GM12891 (cell line): ENCODE results near the gene FUT8.

ENCODE experiments used
- POLR2A ChIP-seq: IDR thresholded peaks from 2 replicates; pipeline ENCODE4 v1.6.1; 2011; ENCODE audit warnings: low read depth, low read length, control low read depth
- POLR2AphosphoS5 ChIP-seq: IDR thresholded peaks from 2 replicates; pipeline ENCODE4 v1.6.1; 2011; ENCODE audit warnings: low read depth, low read length, control low read depth
- POU2F2 ChIP-seq: IDR thresholded peaks from 2 replicates; pipeline ENCODE4 v1.6.1; 2011; ENCODE audit warnings: low read depth, mild to moderate bottlenecking, control low read depth, low read length, moderate library complexity
- SPI1 ChIP-seq: IDR thresholded peaks from 2 replicates; pipeline ENCODE4 v1.6.1; 2011; ENCODE audit warnings: low read depth, low read length, control low read depth

DNA sequence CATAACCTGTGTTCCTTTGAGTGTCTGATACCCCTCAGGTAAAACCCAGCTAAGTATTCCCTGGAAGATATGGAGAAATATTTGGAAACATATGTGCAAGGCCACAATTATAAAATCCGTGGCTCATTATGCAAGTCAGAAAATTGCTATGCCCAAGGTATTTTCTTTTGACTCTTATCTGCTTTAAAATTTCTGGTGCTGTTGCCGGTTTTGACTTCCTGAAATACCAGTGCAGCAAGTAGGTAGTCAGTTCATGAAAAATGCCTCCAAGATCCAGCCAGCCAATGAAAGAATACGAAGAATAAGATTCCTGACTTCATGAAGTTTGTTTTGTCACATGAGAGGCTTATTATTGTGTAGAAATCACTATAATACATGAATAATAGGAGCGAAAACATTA lies 20.2 kb upstream of the FUT8 start:
- TF ChIP-seq SPI1: no peak
- TF ChIP-seq POLR2A: no peak
- TF ChIP-seq POU2F2: no peak
- no peak for TF ChIP-seq POLR2AphosphoS5
